H1 (cell line): ENCODE measurements around the gene NELL1. TPM values are rescaled to one million over a fixed set of nuclear protein-coding genes. Genes with fewer than 3 reads are reported as not detected.

Experiments
- EGR1 ChIP-seq: IDR thresholded peaks from 2 replicates; pipeline ENCODE4 v1.6.1; 2011; ENCODE audit warnings: low read depth, low read length, borderline replicate concordance
- RNF2 ChIP-seq: fragments of 200-900, 300-1000 bp; sonication (generic); IDR thresholded peaks from 2 replicates; pipeline ENCODE4 v1.7.1; 2016; ENCODE audit warnings: borderline replicate concordance, low read depth, mild to moderate bottlenecking, antibody characterized with exemption, low read length; ENCODE audit not compliant: poor library complexity, severe bottlenecking; ENCODE audit errors: missing control alignments
- TAF1 ChIP-seq: IDR thresholded peaks from 2 replicates; pipeline ENCODE4 v1.6.1; 2011; ENCODE audit warnings: mild to moderate bottlenecking, low read depth, low read length
- polyA plus RNA-seq, 7 experiments: library from polyadenylated mRNA; depleted of rRNA in 3 of 7; stranded (reverse) in 5 of 7; unstranded in 2 of 7; fragments of >200 nt in 5 of 7; fragments of 200-250 nt in 2 of 7; gene quantifications; 1 replicate in 5 of 7; 2 replicates in 1 of 7; 4 replicates in 1 of 7; pipeline versions ENCODE4 v1.2.1 to v1.2.3, GENCODE V29; 2011 to 2013; ENCODE audit warnings: missing spikeins in 2 of 7, mixed read lengths in 2 of 7
- total RNA-seq: library from RNA; stranded (reverse); fragmentation: NEBNext Ultra II Directional; extraction: Animal tissue kit (Norgen Biotek cat#: 25700); gene quantifications from 2 replicates; pipeline ENCODE4 v1.2.1, GENCODE V29; 2021

Gene NELL1
- total and polyA plus RNA-seq, 2 of the 8 experiments (the other 6 are each of a cell fraction or from before 2014, with no cell fraction given), result 0.21 TPM; not detected in 1

DNA sequence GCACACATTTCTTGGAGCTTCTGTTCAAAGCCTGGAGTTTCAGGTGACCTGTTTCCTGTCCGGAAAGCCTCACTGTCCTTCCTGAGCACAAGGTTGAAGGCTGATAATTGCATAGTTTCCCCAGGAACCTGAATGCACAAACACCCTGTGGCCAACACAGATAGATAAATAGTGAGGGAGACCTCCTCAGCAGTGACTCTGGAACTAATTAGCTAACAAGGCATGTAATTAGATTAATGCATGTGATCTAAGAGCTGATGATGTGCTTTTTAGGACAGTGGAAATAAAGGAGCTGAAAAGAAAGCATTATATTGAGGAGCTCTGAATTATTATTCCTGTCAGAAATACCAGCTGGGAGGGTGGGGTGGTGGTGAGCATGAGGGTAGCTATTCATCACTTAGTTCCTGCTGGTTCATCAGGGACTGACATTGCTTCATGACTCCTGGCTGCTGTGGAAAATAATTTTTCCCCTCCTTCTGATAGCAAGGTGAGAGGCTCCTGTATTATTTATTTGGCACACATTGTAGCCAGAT lies 101.1 kb downstream of the NELL1 start (continued):
- TF ChIP-seq EGR1, result no peak
- TF ChIP-seq RNF2, result no peak
- TF ChIP-seq TAF1, result no peak
